Epidermal melanocyte (primary cell): ENCODE data around the gene NUCKS1.

Experiments
- DNase-seq: peaks from one replicate; pipeline ENCODE4 v3.0.0; 2011; ENCODE audit warnings: low spot score; ENCODE audit not compliant: insufficient read length

The NUCKS1 gene

GRCh38 chr1:205750138-205751035 is at the start of gene NUCKS1:
Gene NUCKS1, minus strand, starts transcription at chr1:205750182. Its CDS starts 209 bp downstream, at chr1:205749973.
- DNase-seq = peak; percentile 77

- DNase-seq = no peak
Observed at GRCh38 chr1:205798577-205798976, 48.6 kb upstream of the NUCKS1 start.

- no peak for DNase-seq
Observed at GRCh38 chr1:205797168-205797567, 47.2 kb upstream of the NUCKS1 start.

- DNase-seq = no peak
Observed at GRCh38 chr1:205794011-205794730, 44.2 kb upstream of the NUCKS1 start.

GRCh38 chr1:205792961-205793673 is 43.1 kb upstream of the NUCKS1 start:
- DNase-seq = no peak

GRCh38 chr1:205792481-205792881 is 42.5 kb upstream of the NUCKS1 start:
- DNase-seq = no peak

- DNase-seq = peak; percentile 71
Observed at GRCh38 chr1:205791568-205792180, 41.7 kb upstream of the NUCKS1 start.

- DNase-seq = no peak
Observed at GRCh38 chr1:205787287-205787916, 37.4 kb upstream of the NUCKS1 start.

GRCh38 chr1:205786601-205787000 is 36.6 kb upstream of the NUCKS1 start:
- no peak for DNase-seq

- no peak for DNase-seq
Observed at GRCh38 chr1:205785446-205785845, 35.5 kb upstream of the NUCKS1 start.

GRCh38 chr1:205783904-205784303 is 33.9 kb upstream of the NUCKS1 start:
- no peak for DNase-seq

GRCh38 chr1:205783433-205783795 is 33.4 kb upstream of the NUCKS1 start:
- DNase-seq = no peak

GRCh38 chr1:205782627-205783432 is 32.8 kb upstream of the NUCKS1 start:
- DNase-seq = no peak

- no peak for DNase-seq
Observed at GRCh38 chr1:205780335-205780734, 30.4 kb upstream of the NUCKS1 start.

GRCh38 chr1:205777994-205778393 is 28.0 kb upstream of the NUCKS1 start:
- no peak for DNase-seq

- no peak for DNase-seq
Observed at GRCh38 chr1:205775717-205776056, 25.7 kb upstream of the NUCKS1 start.

GRCh38 chr1:205775015-205775716 is 25.2 kb upstream of the NUCKS1 start, which contains the start of gene RAB29:
Gene RAB29, minus strand, starts transcription at chr1:205775482. Its CDS starts 526 bp downstream, at chr1:205774956.
- DNase-seq = peak; percentile 79

GRCh38 chr1:205774198-205775014 is 24.4 kb upstream of the NUCKS1 start:
- DNase-seq = no peak

GRCh38 chr1:205772607-205773032 is 22.6 kb upstream of the NUCKS1 start:
- no peak for DNase-seq
